IPS-NIHi7 (cell line): ENCODE data around the gene VAMP4.

Source experiments
- DNase-seq: peaks from one replicate; pipeline ENCODE4 v3.0.0; 2012; ENCODE audit warnings: mixed read lengths; ENCODE audit errors: extremely low spot score

VAMP4 gene

GRCh38 chr1:171741872-171742576 lies at the start of gene VAMP4:
VAMP4 (minus strand) TSS chr1:171742065; CDS start chr1:171738414, 3,651 bp downstream.
- peak; percentile 93 for DNase-seq

- DNase-seq = no peak
Observed at GRCh38 chr1:171790318-171790717, 48.5 kb upstream of the VAMP4 start.

GRCh38 chr1:171788696-171789095 lies 46.8 kb upstream of the VAMP4 start:
- no peak for DNase-seq

- DNase-seq = no peak
Observed at GRCh38 chr1:171787686-171788480, 46.0 kb upstream of the VAMP4 start.

- DNase-seq = no peak
Observed at GRCh38 chr1:171786534-171786933, 44.7 kb upstream of the VAMP4 start.

- no peak for DNase-seq
Observed at GRCh38 chr1:171785766-171786165, 43.9 kb upstream of the VAMP4 start.

- no peak for DNase-seq
Observed at GRCh38 chr1:171784784-171785183, 42.9 kb upstream of the VAMP4 start.

GRCh38 chr1:171783816-171784530 lies 42.1 kb upstream of the VAMP4 start:
- no peak for DNase-seq

GRCh38 chr1:171781176-171781875 lies 39.5 kb upstream of the VAMP4 start, which contains the start of gene METTL13:
METTL13 (plus strand) TSS chr1:171781660; CDS start chr1:171781968, 308 bp downstream.
- peak; percentile 98 for DNase-seq

GRCh38 chr1:171780583-171781175 lies 38.8 kb upstream of the VAMP4 start:
- no peak for DNase-seq

GRCh38 chr1:171772312-171772711 lies 30.4 kb upstream of the VAMP4 start:
- no peak for DNase-seq

- no peak for DNase-seq
Observed at GRCh38 chr1:171769754-171770153, 27.9 kb upstream of the VAMP4 start.

GRCh38 chr1:171769171-171769570 lies 27.3 kb upstream of the VAMP4 start:
- DNase-seq = no peak

GRCh38 chr1:171763764-171764163 lies 21.9 kb upstream of the VAMP4 start:
- DNase-seq = no peak

GRCh38 chr1:171762143-171762563 lies 20.3 kb upstream of the VAMP4 start:
- DNase-seq = no peak

- DNase-seq = no peak
Observed at GRCh38 chr1:171758011-171758410, 16.1 kb upstream of the VAMP4 start.

- DNase-seq = no peak
Observed at GRCh38 chr1:171756856-171757255, 15.0 kb upstream of the VAMP4 start.

GRCh38 chr1:171754971-171755370 lies 13.1 kb upstream of the VAMP4 start:
- no peak for DNase-seq

- peak; percentile 23 for DNase-seq
Observed at GRCh38 chr1:171754353-171754705, 12.5 kb upstream of the VAMP4 start.

- DNase-seq = no peak
Observed at GRCh38 chr1:171753685-171754352, 12.0 kb upstream of the VAMP4 start.

GRCh38 chr1:171753182-171753581 lies 11.3 kb upstream of the VAMP4 start:
- no peak for DNase-seq
